Measurements from ENCODE around the gene FGD6. TPM values are rescaled to one million over a fixed set of nuclear protein-coding genes. Genes with fewer than 3 reads are reported as not detected.

Gene FGD6
- total RNA-seq, 3 donors from 2014 or later: 20.5 to 52.1 (median 24.2) TPM

DNA sequence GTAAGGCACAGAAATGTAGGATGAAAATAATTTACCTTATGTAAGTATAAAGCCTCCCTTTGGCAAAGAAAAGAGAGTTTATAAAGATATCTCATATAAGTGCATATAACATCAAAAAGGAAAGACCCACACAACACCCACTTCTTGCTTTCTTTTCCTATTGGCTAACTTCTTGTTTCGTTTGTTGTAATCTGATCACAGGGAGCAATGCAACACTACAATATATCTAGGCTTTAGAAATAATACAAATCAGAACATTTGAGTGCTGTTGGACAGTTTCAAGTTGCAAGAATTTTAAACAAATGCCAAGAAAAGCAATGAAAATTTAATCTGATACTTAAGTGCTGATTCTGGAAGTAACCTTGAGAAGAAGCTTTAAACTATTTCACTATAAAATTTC is 1.3 kb downstream of the FGD6 start:
- TF ChIP-seq, protein P1, sequence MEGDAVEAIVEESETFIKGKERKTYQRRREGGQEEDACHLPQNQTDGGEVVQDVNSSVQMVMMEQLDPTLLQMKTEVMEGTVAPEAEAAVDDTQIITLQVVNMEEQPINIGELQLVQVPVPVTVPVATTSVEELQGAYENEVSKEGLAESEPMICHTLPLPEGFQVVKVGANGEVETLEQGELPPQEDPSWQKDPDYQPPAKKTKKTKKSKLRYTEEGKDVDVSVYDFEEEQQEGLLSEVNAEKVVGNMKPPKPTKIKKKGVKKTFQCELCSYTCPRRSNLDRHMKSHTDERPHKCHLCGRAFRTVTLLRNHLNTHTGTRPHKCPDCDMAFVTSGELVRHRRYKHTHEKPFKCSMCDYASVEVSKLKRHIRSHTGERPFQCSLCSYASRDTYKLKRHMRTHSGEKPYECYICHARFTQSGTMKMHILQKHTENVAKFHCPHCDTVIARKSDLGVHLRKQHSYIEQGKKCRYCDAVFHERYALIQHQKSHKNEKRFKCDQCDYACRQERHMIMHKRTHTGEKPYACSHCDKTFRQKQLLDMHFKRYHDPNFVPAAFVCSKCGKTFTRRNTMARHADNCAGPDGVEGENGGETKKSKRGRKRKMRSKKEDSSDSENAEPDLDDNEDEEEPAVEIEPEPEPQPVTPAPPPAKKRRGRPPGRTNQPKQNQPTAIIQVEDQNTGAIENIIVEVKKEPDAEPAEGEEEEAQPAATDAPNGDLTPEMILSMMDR (IDR thresholded peaks at IDR 0.05): no peak
- ATAC-seq (no peak), DNase-seq (no peak)
- intact Hi-C loops (cut with DNase I, micrococcal nuclease): no loop called here
- peaks cover 10% of the 10 kb centered on the region for H3K4me1 ChIP-seq (ENCODE audit: low read depth)
- no peaks in the 10 kb centered on the region for H3K36me3 ChIP-seq (ENCODE audit: low read depth)
- H3K4me3 ChIP-seq: no peak overlapping the region
- no peaks in the 10 kb centered on the region for H3K9me3 ChIP-seq

DNA sequence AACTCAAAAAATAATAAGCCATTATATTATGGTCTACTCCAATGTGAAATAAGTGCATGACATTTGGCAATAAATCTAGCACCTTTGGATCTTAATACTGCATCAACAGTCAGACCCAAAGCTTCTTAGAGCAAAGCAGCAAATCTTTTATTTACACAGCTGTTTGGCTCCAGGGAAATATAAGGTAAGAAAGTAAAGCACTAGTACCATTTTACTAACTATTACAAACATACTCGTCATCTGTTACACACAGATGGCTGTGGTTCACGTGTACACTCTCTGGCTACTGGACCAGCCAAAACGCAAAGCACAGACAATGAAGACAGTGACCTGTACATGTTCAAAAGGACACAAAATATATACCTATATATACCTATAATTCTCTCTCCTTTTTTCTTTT is 2.8 kb downstream of the FGD6 start:
- DNase-seq: no peak
- TF ChIP-seq, protein P1 (IDR thresholded peaks at IDR 0.05): no peak
- Histone ChIP-seq H3K4me1 (ENCODE audit: low read depth) (peaks cover 4% of the 10 kb centered on the region), H3K36me3 (ENCODE audit: low read depth) (no peaks in the 10 kb centered on the region), H3K9me3 (no peaks in the 10 kb centered on the region), H3K4me3 (no peak overlapping the region)
- intact Hi-C loops (cut with DNase I, micrococcal nuclease): no loop called here
- ATAC-seq: no peak

DNA sequence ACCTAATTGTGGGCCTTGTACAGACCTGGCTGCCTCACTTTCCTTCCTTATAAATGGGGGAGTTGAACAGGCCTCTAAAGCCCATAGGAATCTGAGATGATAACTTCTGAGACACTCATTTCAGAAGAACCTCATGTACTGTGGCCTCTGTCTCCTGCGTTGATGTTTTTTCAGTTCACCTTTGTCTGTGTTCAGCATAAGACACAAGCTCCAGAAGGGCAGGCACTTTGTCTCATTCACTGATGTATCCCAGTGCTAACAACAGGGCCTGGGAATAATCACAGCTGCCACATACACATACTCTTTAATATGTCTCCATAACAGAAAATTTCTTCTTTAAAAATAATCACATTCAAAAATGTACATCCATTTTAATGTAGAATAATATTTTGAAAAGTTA is 3.3 kb downstream of the FGD6 start:
- Histone ChIP-seq H3K36me3 (ENCODE audit: low read depth) (no peaks in the 10 kb centered on the region), H3K4me3 (no peak overlapping the region), H3K4me1 (ENCODE audit: low read depth) (peaks cover 1% of the 10 kb centered on the region), H3K9me3 (no peaks in the 10 kb centered on the region)
- TF ChIP-seq, protein P1 (IDR thresholded peaks at IDR 0.05): no peak
- intact Hi-C loops (cut with DNase I, micrococcal nuclease): no loop called here
- ATAC-seq (no peak), DNase-seq (no peak)

DNA sequence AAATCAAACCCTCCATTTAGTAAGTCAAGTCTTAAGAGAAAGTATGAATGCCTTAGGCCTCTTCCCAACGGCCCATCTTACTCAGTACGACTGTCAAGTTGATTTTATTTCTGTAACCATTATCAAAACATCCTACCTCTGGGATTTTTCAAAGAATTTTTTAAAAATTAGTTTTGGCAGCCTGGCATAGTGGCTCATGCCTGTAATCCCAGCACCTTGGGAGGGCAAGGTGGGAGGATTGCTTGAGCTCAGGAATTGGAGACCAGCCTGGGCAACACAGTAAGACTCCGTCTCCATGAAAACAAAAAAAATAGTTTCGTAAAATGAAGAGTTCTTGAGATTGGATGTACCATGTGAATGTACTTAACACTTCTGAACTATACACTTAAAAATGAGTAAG is 4.1 kb downstream of the FGD6 start:
- no peak overlapping the region for H3K4me3 ChIP-seq
- no peaks in the 10 kb centered on the region for H3K9me3 ChIP-seq
- intact Hi-C loops (cut with DNase I, micrococcal nuclease): no loop called here
- H3K4me1 ChIP-seq (ENCODE audit: low read depth): no peaks in the 10 kb centered on the region
- TF ChIP-seq, protein P1 (IDR thresholded peaks at IDR 0.05): no peak
- DNase-seq (no peak), ATAC-seq (no peak)
- no peaks in the 10 kb centered on the region for H3K36me3 ChIP-seq (ENCODE audit: low read depth)

DNA sequence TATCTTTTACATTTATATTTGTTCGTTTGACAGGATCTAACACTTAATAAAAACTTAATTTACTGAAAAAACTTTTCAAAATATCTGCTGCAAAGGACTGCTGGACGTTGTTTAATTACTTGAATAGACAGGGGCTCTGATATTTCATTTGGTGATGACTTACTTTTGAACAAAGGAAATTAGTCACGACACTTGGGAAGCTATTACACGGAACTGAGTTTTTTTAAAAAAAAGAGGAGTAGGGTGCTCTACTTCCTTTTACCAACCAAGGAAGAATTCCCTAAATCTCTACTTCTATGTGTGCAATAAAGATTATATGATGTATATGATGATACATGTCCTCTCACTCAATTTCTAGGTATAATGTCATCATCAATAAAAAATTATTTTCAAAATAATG is 4.7 kb downstream of the FGD6 start:
- H3K36me3 ChIP-seq (ENCODE audit: low read depth): no peaks in the 10 kb centered on the region
- intact Hi-C loops (cut with DNase I, micrococcal nuclease): no loop called here
- DNase-seq (no peak), ATAC-seq (no peak)
- no peaks in the 10 kb centered on the region for H3K4me1 ChIP-seq (ENCODE audit: low read depth)
- H3K9me3 ChIP-seq: no peaks in the 10 kb centered on the region
- TF ChIP-seq, protein P1 (IDR thresholded peaks at IDR 0.05): no peak
- H3K4me3 ChIP-seq: no peak overlapping the region

DNA sequence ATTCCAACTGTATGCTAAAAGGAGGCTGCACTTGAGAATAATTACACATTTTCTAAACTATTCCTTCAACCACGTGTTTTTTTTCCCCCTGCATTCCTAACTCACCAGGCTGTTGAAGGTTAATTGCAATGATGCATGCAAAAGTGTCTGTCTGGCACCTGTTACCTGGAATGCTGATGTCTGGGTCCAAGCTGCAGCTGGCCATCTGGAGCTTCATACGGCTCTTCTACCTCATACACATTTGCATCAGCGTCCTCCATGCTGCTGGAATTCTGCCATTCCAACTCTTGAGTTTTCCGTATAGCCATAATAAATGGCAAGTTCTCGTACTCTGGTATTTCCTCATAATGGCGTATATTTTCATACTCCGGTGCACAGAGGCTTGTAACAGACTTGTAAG is 8.6 kb downstream of the FGD6 start:
- no peak overlapping the region for H3K4me3 ChIP-seq
- intact Hi-C loops (cut with DNase I, micrococcal nuclease): no loop called here
- H3K36me3 ChIP-seq (ENCODE audit: low read depth): no peaks in the 10 kb centered on the region
- peaks cover under 1% of the 10 kb centered on the region for H3K4me1 ChIP-seq (ENCODE audit: low read depth)
- DNase-seq (no peak), ATAC-seq (no peak)
- TF ChIP-seq, protein P1 (IDR thresholded peaks at IDR 0.05): no peak
- no peaks in the 10 kb centered on the region for H3K9me3 ChIP-seq

Data from mucosa of descending colon (tissue), 3 donors.